GM12874 (cell line): ENCODE measurements around the gene IMMP2L.

Source experiments
- CTCF ChIP-seq: IDR thresholded peaks from 2 replicates; pipeline ENCODE4 v1.5.1; 2011; ENCODE audit warnings: low read depth, mild to moderate bottlenecking, control low read depth, low read length, moderate library complexity; ENCODE audit not compliant: insufficient read depth

The IMMP2L gene

GRCh38 chr7:111429781-111430180 lies 132.5 kb downstream of the IMMP2L start:
- no peak for TF ChIP-seq CTCF

GRCh38 chr7:111424768-111425167 lies 137.5 kb downstream of the IMMP2L start:
- no peak for TF ChIP-seq CTCF

DNA sequence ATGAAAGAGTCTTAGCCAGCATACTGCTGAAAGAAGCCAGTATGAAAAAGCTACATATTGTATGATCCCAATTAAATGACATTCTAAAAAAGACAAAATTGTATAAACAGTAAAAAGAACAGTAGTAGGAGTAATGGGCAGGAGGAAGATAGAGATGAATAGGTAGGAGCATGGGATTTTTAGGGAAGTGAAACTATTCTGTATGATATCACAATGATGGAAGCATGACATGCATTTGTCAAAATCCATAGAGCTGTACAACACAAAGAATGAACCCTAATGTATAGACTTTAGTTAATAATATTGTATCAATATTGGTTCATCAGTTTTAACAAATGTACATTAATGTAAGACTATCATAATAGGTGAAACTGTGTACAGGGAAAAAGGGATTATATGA lies 147.9 kb downstream of the IMMP2L start:
- no peak for TF ChIP-seq CTCF

DNA sequence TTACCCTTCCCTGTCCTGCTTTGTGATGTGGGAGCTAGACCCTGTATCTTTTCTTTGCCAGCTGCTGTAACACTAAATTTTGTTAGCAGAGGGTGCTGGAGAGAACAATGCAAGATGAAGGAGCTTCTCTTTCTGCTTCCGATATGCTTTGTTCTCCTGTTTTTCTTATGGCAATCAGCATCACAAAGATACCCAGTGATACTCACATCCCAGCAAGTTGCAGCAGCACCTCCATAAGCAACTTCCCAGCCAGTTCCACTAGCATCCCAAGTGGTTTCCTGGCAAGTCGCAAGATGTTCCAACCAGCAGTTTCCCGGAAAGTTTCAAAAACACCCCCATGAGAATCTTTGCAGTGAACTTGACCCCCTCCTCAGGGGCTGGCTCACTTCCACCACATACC lies 148.6 kb downstream of the IMMP2L start:
- no peak for TF ChIP-seq CTCF

- no peak for TF ChIP-seq CTCF
Measured at GRCh38 chr7:111410899-111411298, 151.4 kb downstream of the IMMP2L start.

DNA sequence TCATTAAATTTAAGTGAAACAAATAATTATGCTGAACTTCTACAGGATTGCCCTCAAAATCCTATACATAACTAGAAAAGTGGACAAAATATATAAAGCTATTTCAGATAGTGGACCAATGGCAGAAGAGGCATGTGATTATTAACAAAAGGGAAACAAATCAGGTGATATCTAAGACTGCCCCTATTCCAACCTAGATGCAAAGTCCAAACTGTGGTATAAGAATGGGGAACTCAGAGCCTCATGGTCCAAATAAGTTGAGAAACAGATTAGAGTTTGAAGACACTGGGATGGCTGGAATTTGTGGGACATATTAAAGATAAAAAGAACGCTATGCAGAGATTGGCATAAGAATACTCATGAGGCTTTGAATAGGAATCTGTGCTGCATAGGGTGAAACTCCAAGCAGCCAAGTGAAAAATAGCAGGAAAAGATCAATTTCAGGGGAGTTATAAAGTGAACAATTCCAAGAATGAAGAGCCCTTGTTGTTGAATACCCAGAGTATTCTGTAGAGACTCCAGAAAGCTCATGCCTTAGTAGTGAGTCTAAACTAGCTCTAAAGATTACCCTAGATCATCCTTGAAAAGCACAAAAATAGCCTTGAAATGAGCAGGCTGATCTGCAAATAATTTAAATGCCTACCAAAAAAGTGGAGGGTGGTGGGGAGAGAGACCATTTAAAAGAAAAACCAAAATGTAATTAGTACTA lies 152.4 kb downstream of the IMMP2L start:
- TF ChIP-seq CTCF: no peak

GRCh38 chr7:111408724-111409123 lies 153.6 kb downstream of the IMMP2L start:
- no peak for TF ChIP-seq CTCF
